Liver (tissue), 9 donors: ENCODE measurements around the gene WFS1. TPM values are rescaled to one million over a fixed set of nuclear protein-coding genes. Genes with fewer than 3 reads are reported as not detected.

Source experiments
- DNase-seq: peaks from one replicate; pipeline ENCODE4 v3.0.0-alpha.2; 2017; ENCODE audit warnings: low spot score
- H3K27ac ChIP-seq, 2 donors: one replicate each; pipeline ENCODE4 v1.7.0; 2013; ENCODE audit warnings: inconsistent platforms in 2 of 2, low read length in 2 of 2, control low read depth in 1 of 2, low read depth in 1 of 2, mild to moderate bottlenecking in 1 of 2
- H3K27me3 ChIP-seq, 4 donors: one replicate each; pipeline versions ENCODE4 v1.6.1 to v1.7.0; 2013; ENCODE audit warnings: low read length in 3 of 4, inconsistent platforms in 1 of 4, mild to moderate bottlenecking in 1 of 4, moderate library complexity in 1 of 4; ENCODE audit not compliant: control insufficient read depth in 4 of 4, insufficient read depth in 4 of 4
- H3K36me3 ChIP-seq, 4 donors: one replicate each; pipeline versions ENCODE4 v1.6.1 to v1.7.0; 2013; ENCODE audit warnings: low read length in 3 of 4, mild to moderate bottlenecking in 3 of 4, low read depth in 1 of 4, moderate library complexity in 1 of 4; ENCODE audit not compliant: control insufficient read depth in 4 of 4, insufficient read depth in 3 of 4
- H3K4me1 ChIP-seq, 4 donors: one replicate each; pipeline versions ENCODE4 v1.6.1 to v1.7.0; 2013; ENCODE audit warnings: low read length in 3 of 4, mild to moderate bottlenecking in 3 of 4, moderate library complexity in 1 of 4; ENCODE audit not compliant: control insufficient read depth in 4 of 4, insufficient read depth in 4 of 4
- H3K4me3 ChIP-seq, 3 donors: one replicate each; pipeline versions ENCODE4 v1.6.1 to v1.7.0; 2013; ENCODE audit warnings: low read length in 3 of 3, control low read depth in 1 of 3, low read depth in 1 of 3, mild to moderate bottlenecking in 1 of 3
- H3K9ac ChIP-seq, 2 donors: one replicate each; pipeline ENCODE4 v1.7.0; 2013; ENCODE audit warnings: low read length in 2 of 2, mild to moderate bottlenecking in 2 of 2, moderate library complexity in 2 of 2, control low read depth in 1 of 2, low read depth in 1 of 2
- H3K9me3 ChIP-seq, 4 donors: one replicate each; pipeline versions ENCODE4 v1.6.1 to v1.7.0; 2013; ENCODE audit warnings: low read length in 3 of 4; ENCODE audit not compliant: control insufficient read depth in 4 of 4
- EGR1 ChIP-seq, 2 donors: IDR thresholded peaks; 2 replicates each; pipeline ENCODE4 v1.6.1; 2016 to 2018; ENCODE audit warnings: antibody characterized with exemption in 2 of 2, low read depth in 2 of 2
- FOXA1 ChIP-seq: IDR thresholded peaks from 2 replicates; pipeline ENCODE4 v1.6.1; 2016; ENCODE audit warnings: antibody characterized with exemption
- FOXA2 ChIP-seq: IDR thresholded peaks from 2 replicates; pipeline ENCODE4 v1.6.1; 2016; ENCODE audit warnings: antibody characterized with exemption
- GABPA ChIP-seq, 2 donors: IDR thresholded peaks in 1 of 2; conservative IDR thresholded peaks in 1 of 2; 2 replicates each; pipeline ENCODE4 v1.6.1; 2016; ENCODE audit warnings: antibody characterized with exemption in 2 of 2, mild to moderate bottlenecking in 1 of 2, moderate library complexity in 1 of 2
- HNF4A ChIP-seq, 2 donors: conservative IDR thresholded peaks; 2 replicates each; pipeline ENCODE4 v1.6.1; 2016; ENCODE audit warnings: antibody characterized with exemption in 2 of 2, mild to moderate bottlenecking in 2 of 2
- JUND ChIP-seq, 2 donors: IDR thresholded peaks; 2 replicates each; pipeline ENCODE4 v1.6.1; 2016; ENCODE audit warnings: antibody characterized with exemption in 2 of 2
- NR2F2 ChIP-seq: IDR thresholded peaks from 2 replicates; pipeline ENCODE4 v1.6.1; 2016; ENCODE audit warnings: antibody characterized with exemption
- RAD21 ChIP-seq, 2 donors: IDR thresholded peaks; 2 replicates each; pipeline ENCODE4 v1.6.1; 2016; ENCODE audit warnings: antibody characterized with exemption in 2 of 2, mild to moderate bottlenecking in 2 of 2
- RXRA ChIP-seq, 2 donors: IDR thresholded peaks; 2 replicates each; pipeline ENCODE4 v1.6.1; 2017 to 2018; ENCODE audit warnings: antibody characterized with exemption in 2 of 2, mild to moderate bottlenecking in 1 of 2
- SP1 ChIP-seq: IDR thresholded peaks from 2 replicates; pipeline ENCODE4 v1.6.1; 2018; ENCODE audit warnings: antibody characterized with exemption, mild to moderate bottlenecking
- TAF1 ChIP-seq: conservative IDR thresholded peaks from 2 replicates; pipeline ENCODE4 v1.6.1; 2016; ENCODE audit warnings: antibody characterized with exemption, mild to moderate bottlenecking
- YY1 ChIP-seq: IDR thresholded peaks from 2 replicates; pipeline ENCODE4 v1.6.1; 2016; ENCODE audit warnings: antibody characterized with exemption, mild to moderate bottlenecking
- whole genome bisulfite sequencing: extraction: QIAGEN DNeasy Blood & Tissue Kit; methylation state at CpG from one replicate; pipeline ENCODE4 v1.1.7; 2013; 5-methylcytosine and 5-hydroxymethylcytosine counted together
- polyA plus RNA-seq, 2 donors: library from polyadenylated mRNA; stranded (reverse) in 1 of 2; unstranded in 1 of 2; fragments of 200-250 nt in 1 of 2; fragments of >200 nt in 1 of 2; fragmentation: Nextera tagmentation in 1 of 2; extraction: Ambion mirVana in 1 of 2; gene quantifications; one replicate each; pipeline versions ENCODE4 v1.2.1 to v1.2.3, GENCODE V29; 2013 to 2015
- total RNA-seq, 2 donors: library from RNA; depleted of rRNA; stranded (reverse); fragments of >200 nt; gene quantifications; one replicate each; pipeline ENCODE4 v1.2.3, GENCODE V29; 2014
- TF ChIP-seq, protein P1 (sequence below): IDR thresholded peaks from 2 replicates; pipeline ENCODE4 v1.6.1; 2016; ENCODE audit warnings: antibody characterized with exemption, mild to moderate bottlenecking
- TF ChIP-seq, protein P2 (sequence below): IDR thresholded peaks from 2 replicates; pipeline ENCODE4 v1.6.1; 2016; ENCODE audit warnings: antibody characterized with exemption
- TF ChIP-seq, protein P3 (sequence below): IDR thresholded peaks from 2 replicates; pipeline ENCODE4 v1.6.1; 2016; ENCODE audit warnings: antibody characterized with exemption
- TF ChIP-seq, protein P4 (sequence below): fragments of 150-350 bp; IDR thresholded peaks from 2 replicates; pipeline ENCODE4 v1.5.1; 2017; ENCODE audit warnings: improper control_type of control experiment, low read depth, low read length; ENCODE audit not compliant: missing input control
- donor health status: healthy.
- donor health status: healthy.
- donor health status: healthy.
- donor health status: healthy.
- donor health status: healthy.

The WFS1 gene
- total and polyA plus RNA-seq, 4 donors: 6.0 to 23.9 (median 13.0) TPM

DNA sequence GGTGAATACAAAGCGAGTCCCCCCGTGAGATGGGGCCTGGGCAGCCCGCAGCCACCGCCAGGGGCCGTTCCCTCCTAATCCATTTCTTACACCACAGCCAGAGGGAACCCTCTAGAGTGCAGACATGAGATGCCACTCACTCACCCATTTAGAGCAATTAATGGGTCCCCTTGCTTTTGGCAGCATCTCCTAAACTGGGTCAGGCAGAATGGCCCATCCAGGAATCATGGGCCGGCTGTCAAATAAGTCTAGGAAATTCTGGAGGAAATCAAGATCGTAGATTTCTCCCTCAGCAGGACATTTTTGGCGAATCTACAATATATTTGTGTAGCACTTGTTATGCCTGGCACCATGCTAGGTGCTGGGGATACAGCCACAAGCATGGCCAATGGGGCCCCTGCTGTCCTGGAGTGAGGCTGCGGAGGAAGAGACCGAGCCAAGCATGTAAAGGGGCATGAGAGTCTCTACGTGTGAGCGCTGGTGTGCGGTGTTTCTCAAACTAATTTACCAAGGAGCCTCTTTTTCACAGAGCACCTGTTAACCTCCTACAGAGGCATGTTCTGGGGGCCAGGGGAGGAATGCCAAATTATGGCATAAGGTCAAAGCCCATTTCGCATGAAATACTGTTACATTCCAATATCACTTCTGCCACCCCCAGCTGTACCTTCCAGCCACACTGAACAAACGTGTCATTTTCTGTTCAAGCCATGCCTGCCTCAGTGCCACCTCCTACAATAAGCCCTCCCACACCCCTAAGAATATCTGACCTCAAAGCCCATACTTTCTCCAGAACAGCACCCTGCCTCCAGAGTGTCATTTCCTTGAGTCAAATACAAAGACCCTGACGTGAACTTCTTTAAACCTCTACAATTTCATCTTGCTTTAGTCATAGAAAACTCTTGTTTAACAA, 41.2 kb upstream of the WFS1 start:
- Histone ChIP-seq H3K9me3 (no peaks in the 10 kb centered on the region), H3K27me3 (no peaks in the 10 kb centered on the region), H3K27ac (no peak overlapping the region), H3K9ac (no peak overlapping the region), H3K4me3 (no peak overlapping the region), H3K4me1 (no peaks in the 10 kb centered on the region), H3K36me3 (no peaks in the 10 kb centered on the region)
- no peak for DNase-seq
- TF ChIP-seq FOXA1 (no peak), FOXA2 (no peak), TAF1 (no peak), GABPA (IDR thresholded peaks at IDR 0.05 in 1 of 2, conservative IDR thresholded peaks at IDR 0.05 in 1 of 2) (no peak), HNF4A (conservative IDR thresholded peaks at IDR 0.05) (no peak), SP1 (no peak), RXRA (IDR thresholded peaks at IDR 0.05) (no peak), EGR1 (IDR thresholded peaks at IDR 0.05; ENCODE audit: low read depth in 2 of 2) (no peak), RAD21 (IDR thresholded peaks at IDR 0.05) (no peak), JUND (IDR thresholded peaks at IDR 0.05) (no peak), NR2F2 (no peak), YY1 (no peak)
- TF ChIP-seq, protein P1, sequence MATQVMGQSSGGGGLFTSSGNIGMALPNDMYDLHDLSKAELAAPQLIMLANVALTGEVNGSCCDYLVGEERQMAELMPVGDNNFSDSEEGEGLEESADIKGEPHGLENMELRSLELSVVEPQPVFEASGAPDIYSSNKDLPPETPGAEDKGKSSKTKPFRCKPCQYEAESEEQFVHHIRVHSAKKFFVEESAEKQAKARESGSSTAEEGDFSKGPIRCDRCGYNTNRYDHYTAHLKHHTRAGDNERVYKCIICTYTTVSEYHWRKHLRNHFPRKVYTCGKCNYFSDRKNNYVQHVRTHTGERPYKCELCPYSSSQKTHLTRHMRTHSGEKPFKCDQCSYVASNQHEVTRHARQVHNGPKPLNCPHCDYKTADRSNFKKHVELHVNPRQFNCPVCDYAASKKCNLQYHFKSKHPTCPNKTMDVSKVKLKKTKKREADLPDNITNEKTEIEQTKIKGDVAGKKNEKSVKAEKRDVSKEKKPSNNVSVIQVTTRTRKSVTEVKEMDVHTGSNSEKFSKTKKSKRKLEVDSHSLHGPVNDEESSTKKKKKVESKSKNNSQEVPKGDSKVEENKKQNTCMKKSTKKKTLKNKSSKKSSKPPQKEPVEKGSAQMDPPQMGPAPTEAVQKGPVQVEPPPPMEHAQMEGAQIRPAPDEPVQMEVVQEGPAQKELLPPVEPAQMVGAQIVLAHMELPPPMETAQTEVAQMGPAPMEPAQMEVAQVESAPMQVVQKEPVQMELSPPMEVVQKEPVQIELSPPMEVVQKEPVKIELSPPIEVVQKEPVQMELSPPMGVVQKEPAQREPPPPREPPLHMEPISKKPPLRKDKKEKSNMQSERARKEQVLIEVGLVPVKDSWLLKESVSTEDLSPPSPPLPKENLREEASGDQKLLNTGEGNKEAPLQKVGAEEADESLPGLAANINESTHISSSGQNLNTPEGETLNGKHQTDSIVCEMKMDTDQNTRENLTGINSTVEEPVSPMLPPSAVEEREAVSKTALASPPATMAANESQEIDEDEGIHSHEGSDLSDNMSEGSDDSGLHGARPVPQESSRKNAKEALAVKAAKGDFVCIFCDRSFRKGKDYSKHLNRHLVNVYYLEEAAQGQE: no peak
- TF ChIP-seq, protein P2, sequence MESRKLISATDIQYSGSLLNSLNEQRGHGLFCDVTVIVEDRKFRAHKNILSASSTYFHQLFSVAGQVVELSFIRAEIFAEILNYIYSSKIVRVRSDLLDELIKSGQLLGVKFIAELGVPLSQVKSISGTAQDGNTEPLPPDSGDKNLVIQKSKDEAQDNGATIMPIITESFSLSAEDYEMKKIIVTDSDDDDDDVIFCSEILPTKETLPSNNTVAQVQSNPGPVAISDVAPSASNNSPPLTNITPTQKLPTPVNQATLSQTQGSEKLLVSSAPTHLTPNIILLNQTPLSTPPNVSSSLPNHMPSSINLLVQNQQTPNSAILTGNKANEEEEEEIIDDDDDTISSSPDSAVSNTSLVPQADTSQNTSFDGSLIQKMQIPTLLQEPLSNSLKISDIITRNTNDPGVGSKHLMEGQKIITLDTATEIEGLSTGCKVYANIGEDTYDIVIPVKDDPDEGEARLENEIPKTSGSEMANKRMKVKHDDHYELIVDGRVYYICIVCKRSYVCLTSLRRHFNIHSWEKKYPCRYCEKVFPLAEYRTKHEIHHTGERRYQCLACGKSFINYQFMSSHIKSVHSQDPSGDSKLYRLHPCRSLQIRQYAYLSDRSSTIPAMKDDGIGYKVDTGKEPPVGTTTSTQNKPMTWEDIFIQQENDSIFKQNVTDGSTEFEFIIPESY: no peak
- TF ChIP-seq, protein P3, sequence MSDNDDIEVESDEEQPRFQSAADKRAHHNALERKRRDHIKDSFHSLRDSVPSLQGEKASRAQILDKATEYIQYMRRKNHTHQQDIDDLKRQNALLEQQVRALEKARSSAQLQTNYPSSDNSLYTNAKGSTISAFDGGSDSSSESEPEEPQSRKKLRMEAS: no peak
- TF ChIP-seq, protein P4, sequence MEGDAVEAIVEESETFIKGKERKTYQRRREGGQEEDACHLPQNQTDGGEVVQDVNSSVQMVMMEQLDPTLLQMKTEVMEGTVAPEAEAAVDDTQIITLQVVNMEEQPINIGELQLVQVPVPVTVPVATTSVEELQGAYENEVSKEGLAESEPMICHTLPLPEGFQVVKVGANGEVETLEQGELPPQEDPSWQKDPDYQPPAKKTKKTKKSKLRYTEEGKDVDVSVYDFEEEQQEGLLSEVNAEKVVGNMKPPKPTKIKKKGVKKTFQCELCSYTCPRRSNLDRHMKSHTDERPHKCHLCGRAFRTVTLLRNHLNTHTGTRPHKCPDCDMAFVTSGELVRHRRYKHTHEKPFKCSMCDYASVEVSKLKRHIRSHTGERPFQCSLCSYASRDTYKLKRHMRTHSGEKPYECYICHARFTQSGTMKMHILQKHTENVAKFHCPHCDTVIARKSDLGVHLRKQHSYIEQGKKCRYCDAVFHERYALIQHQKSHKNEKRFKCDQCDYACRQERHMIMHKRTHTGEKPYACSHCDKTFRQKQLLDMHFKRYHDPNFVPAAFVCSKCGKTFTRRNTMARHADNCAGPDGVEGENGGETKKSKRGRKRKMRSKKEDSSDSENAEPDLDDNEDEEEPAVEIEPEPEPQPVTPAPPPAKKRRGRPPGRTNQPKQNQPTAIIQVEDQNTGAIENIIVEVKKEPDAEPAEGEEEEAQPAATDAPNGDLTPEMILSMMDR: no peak
- 72% methylated on average over 16 of the region's 16 CpGs for WGBS
